GM13977 (cell line): ENCODE results near the gene AQP12B.

Experiments used
- DNase-seq: peaks from one replicate; pipeline ENCODE4 v3.0.0; 2012; ENCODE audit warnings: low spot score
- in situ Hi-C: fragments of 300-500 bp; cut with MboI; formaldehyde crosslinking; loops from one replicate; pipeline ENCODE4 v1.12.0; 2022; ENCODE audit warnings: low sequenced_read_pairs, low pct_unique_long_range_greater_than_20kb, mixed read lengths, inconsistent platforms; ENCODE audit not compliant: unreplicated experiment
- TF ChIP-seq, protein P1 (sequence below): IDR thresholded peaks from 2 replicates; pipeline ENCODE4 v1.5.1; 2012; ENCODE audit warnings: mild to moderate bottlenecking, control low read depth; ENCODE audit not compliant: insufficient read depth; ENCODE audit errors: extremely low read depth, missing control alignments

AQP12B gene

DNA sequence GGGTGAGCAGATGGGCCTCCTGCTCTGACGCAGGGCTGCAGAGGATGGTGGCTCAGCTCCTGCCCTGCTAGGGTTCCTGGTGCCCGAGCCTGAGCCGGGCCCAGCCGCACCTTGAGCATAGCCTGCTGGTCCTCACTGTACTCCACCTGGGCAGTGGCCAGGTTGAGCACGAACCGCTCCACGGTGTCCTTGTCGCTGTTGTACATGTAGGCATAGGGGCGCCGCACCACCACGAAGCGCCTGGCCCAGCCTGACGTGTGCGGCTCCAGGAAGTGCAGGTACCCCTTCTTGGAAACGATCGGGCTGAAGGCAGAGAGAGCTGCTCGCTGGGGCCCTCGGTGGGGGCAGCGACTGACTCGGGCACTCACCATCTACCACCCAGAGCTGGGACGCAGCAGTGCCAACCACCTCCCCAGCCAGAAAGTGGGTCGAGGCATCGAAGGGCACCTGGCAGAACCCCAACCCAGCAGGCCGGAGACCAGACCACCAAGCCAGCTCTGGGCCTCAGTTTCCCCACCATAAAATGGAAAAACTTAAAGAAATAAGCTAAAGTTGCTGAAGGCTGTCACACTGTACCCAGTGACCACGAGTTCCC is 36.3 kb upstream of the AQP12B start:
- in situ Hi-C loops: no loop called here

DNA sequence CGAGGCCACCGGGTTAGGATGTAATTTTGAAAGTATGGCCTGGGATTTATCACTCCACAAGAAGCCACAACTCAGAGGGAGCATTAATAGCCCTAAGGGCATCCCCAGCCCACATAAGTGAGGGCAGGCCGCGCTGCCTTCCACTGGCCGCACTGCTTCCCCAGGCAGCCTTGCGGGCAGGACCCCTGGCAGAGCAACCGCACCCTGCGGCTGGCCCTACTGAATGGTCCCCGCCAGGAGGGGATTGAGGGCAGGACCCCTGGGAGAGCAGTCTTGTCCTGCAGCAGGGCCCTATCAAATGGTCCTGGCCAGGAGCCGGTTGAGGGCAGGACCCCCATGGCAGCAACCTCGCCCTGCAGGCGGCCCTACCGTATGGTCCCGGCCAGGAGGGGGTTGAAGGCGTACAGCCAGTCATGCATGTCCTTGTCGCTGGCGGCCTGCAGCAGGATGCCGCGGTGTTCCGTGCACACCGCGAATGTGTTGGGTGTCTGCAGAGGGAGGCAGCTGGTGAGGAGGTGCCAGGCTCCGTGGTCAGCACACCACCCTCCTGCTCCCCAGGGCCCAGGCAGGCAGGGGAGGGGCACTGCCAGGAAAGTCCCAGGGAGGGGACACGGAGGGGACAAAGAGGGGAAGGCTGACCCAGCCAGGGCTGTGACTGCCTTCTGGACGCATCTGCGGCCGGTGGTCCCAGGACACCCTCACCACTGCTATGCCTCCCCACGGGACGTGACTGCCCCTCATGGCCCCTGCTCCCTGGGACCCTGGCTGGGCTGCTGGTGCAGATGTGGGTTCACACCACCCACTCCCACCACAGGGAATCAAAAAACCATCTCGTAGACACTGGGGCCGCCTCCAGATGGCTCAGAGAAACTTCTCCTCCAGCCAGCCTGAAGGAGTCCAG is 35.2 kb upstream of the AQP12B start:
- in situ Hi-C loops: no loop called here
- no peak for DNase-seq
- TF ChIP-seq, protein P1, sequence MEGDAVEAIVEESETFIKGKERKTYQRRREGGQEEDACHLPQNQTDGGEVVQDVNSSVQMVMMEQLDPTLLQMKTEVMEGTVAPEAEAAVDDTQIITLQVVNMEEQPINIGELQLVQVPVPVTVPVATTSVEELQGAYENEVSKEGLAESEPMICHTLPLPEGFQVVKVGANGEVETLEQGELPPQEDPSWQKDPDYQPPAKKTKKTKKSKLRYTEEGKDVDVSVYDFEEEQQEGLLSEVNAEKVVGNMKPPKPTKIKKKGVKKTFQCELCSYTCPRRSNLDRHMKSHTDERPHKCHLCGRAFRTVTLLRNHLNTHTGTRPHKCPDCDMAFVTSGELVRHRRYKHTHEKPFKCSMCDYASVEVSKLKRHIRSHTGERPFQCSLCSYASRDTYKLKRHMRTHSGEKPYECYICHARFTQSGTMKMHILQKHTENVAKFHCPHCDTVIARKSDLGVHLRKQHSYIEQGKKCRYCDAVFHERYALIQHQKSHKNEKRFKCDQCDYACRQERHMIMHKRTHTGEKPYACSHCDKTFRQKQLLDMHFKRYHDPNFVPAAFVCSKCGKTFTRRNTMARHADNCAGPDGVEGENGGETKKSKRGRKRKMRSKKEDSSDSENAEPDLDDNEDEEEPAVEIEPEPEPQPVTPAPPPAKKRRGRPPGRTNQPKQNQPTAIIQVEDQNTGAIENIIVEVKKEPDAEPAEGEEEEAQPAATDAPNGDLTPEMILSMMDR: no peak

More for the DNA sequence above, 36.3 kb upstream of the AQP12B start:
- TF ChIP-seq, protein P1: no peak
- DNase-seq: no peak

DNA sequence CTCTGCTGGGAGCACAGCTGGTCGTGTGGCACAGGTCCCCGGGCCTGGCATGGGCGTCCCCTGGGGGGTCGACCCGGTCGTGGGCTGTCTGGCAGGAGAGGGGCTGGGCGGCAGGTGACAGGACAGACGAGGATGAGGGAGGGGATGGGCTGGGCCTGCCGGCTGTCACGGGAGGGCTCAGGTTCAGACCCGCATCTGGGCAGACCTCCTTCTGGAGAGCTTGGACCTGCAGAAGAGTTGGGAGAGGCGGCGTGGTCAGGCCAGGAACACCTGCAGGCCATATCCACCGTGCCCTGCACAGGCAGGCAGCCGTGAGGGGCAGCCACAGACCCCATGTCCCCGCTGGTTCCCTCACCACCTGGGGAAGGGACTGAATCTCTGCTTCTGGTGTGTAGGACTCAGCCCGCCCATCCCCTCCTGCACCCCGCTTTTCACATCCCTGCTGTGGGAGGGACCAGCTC is 34.5 kb upstream of the AQP12B start:
- TF ChIP-seq, protein P1: no peak
- in situ Hi-C loops: no loop called here
- DNase-seq: no peak

DNA sequence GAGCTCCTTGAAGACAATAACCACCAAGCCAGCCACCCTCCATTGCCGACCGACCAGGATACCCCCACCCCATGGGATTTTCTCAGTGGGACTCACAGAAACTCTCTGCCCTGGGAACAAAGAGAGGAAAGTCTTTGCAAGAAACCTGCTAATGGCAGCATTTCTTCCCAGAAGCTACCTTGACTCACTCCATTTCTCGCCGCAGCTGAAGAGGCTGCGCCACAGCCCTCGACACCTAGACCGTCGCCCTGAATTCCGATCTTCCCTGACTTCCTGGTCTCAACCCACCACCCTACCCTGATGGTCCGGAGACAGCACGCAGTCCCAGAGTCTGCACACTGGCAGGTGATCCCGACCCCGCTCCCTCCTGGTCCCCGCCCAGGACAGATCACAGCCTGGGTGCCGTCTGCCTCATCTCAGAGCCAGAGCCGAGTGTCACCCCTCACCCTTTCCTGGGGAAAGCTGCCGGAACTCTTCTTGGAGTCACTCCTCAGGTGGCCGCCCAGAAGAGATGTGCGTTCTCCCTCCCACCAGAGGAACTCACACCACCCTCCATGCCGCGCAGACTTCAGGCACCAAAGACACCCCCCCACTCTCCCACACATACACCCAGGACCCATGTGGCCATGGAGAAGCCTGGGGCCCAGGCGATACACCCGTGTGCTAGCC is 33.6 kb upstream of the AQP12B start:
- TF ChIP-seq, protein P1: no peak
- DNase-seq: no peak
- in situ Hi-C loops: no loop called here

DNA sequence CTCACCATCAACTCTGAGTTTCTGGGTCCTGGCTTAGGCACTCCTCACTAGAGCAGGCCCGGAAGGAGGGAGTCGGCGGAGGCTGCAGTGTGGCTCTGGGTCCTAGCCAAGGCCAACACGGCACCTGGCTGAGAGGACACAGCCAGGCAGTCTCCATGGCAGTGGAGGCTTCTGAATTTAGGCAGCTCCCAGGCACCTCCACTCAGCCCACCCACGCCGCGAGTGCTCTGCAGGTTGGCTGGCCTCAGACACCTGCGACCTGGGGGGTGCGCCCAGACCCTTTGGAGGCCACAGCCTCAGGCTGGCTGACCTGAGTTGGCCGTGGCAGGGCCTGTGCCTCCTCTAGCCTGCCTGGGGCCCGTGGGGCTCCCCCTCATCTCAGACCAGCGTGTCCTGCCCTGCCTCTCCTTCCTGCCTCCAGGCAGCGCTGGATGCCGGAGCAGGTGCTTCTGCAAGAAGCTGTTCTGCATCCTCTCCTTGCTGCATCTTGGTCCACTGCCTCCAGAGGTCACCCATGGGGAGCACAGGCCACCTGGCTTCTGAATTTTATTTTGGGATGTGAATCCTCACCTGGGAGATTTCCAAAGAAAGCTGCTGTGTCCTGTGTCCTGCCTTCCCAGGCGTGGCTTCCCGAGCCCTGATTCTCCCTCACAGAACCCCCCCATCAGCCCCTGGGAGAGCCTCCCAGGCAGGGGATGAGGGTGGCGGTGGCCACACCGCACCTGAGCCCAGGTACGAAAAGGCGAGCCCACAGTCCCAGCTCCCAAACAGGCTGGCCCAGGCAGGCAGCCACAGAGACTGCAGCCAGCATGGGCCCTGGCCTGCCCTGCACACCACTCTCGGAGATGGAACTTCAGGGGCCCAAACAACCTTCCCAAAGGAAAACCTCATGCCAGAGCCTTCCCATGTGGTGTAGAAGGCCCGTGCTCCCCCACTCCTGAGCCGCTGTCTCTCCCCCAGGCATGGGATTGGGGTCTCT is 32.4 kb upstream of the AQP12B start:
- DNase-seq: no peak
- in situ Hi-C loops: no loop called here
- TF ChIP-seq, protein P1: no peak
